HG03354 (cell line): ENCODE results near the gene SLC39A9.
"Not testable (repeated sequence)": the region's sequence is repeated elsewhere in the genome, so short reads cannot be mapped to it uniquely, and the experiment has no call there.

ENCODE experiments used
- ATAC-seq: cut with Tn5 transposase; IDR thresholded peaks from one replicate; pipeline ENCODE4 v1.9.1; 2021; ENCODE audit warnings: mild to moderate bottlenecking; ENCODE audit not compliant: unreplicated experiment, poor library complexity, severe bottlenecking

Gene SLC39A9

DNA sequence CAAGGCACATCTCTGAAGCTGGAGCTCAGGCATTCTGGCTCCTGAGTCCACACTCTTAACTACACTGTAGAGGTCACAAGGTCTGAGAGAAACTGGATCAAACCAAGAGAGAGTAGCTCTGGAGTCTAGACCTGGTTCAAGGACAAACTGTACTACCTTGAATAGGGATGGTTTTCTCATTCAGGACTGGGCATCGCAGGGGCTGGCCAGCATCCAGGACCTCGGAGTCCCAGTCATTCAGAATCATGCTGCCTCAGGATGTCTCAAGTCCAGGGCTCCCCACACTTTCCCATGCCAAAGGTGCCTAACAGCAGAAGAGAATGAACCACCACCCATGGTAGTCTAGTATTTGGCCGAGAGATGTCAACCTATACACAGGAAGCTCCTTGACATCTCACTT, 72.9 kb downstream of the SLC39A9 start:
- no peak for ATAC-seq

DNA sequence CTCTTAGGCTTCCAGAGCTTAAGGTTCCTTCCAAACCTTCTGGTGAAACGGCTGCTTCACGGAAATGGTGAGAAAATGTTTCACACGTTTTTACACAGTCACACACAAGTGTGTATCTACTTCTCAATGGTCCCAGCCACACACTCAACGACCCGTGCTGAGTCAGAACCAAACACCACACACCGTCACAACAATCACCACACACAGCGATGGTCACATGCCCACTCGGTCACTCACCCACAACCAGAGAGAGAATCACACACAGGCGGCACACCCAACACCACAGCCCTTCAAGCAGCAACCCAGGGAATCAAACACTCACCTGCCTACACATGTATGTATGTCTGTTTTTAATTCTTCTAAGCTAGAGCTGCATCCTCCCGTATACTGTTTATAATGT, 73.4 kb downstream of the SLC39A9 start:
- ATAC-seq, result no peak

DNA sequence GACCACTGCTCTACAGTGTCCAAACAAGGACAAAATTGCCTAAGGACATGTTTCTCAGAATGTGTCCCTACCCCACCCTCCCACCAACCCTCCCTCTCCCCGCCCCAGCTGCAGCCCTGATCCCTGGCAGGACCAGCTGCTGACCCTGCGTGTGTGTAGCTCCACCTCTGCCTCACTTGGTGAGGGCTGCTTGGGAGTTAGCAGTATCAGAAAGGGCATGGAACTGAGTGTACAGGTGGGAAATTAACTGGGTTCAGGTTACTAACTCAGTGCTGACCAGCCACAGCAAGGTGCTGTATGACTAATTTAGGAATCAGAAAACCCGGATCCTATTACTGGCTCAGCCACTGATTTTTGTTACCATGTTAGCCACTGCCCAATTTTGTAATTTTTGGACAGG, 74.8 kb downstream of the SLC39A9 start:
- ATAC-seq, result no peak

- no peak for ATAC-seq
These were observed 75.5 kb downstream of the SLC39A9 start for GRCh38 chr14:69473946-69474345.

DNA sequence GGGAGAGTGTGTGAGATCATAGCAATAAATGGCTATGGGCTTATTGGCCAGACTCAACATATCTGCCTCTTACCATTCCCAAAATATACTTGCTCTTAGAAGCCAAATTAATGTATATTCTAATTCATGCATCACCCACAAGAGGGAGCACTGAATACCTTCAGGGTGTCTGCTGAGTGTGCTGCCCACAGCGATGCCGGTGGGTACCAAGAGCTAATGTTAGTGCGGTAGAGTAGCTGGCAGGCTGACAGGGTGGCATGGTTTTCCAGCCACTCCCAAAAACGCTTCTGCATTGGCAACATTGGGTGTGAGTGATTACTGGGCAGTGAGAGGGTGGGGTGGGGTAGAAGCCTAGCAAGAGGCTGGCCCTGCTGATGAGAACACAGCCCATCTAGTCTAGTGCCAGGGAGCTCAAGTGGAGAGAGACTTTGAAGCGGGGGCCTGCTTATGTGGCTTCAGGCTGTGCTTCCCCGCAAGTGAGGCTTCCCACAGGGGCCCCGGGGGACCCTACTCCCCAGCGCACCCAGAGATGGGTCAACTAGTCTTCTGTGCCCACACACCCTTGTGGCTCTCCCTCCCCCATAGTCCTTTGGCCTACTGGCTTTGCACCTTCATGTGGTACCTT, 76.8 kb downstream of the SLC39A9 start:
- no peak for ATAC-seq

GRCh38 chr14:69476824-69477450, 78.4 kb downstream of the SLC39A9 start:
- ATAC-seq, result not testable (repeated sequence)

DNA sequence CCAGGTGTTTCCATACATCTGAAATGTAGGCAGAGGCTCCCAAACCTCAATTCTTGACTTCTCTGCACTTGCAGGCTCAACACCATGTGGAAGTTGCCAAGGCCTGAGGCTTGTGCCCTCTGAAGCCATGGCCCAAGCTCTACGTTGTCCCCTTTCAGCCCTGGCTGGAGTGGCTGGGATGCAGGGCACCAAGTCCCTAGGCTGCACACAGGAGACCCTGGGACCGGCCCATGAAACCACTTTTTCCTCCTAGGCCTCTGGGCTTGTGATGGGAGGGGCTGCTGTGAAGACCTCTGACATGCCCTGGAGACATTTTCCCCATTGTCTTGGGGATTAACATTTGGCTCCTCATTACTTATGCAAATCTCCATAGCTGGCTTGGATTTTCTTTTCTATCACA, 79.6 kb downstream of the SLC39A9 start:
- not testable (repeated sequence) for ATAC-seq

DNA sequence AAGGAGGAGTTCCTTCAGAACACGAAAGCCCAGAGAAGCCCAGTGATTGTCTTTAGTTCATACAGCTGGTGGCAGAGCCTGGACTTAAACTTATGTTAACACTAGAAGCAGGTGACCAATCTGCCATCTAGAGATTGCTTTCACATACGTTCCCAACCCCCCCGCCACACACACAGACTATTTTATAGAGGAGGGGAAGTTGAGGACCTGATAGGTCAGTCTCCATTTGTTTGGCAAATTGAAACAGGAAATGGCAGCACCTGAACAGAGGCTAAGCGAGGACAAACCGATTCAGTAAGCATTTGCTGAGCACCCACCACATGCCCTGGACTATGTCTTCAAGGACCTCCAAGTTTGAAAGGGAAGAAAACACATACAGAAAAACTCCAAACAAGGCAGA, 81.2 kb downstream of the SLC39A9 start:
- no peak for ATAC-seq

- no peak for ATAC-seq
These were observed 81.6 kb downstream of the SLC39A9 start for GRCh38 chr14:69480136-69480535.

GRCh38 chr14:69481815-69482568, 83.5 kb downstream of the SLC39A9 start:
- ATAC-seq, result peak; percentile 96

- no peak for ATAC-seq
These were observed 85.4 kb downstream of the SLC39A9 start for GRCh38 chr14:69483765-69484443.

DNA sequence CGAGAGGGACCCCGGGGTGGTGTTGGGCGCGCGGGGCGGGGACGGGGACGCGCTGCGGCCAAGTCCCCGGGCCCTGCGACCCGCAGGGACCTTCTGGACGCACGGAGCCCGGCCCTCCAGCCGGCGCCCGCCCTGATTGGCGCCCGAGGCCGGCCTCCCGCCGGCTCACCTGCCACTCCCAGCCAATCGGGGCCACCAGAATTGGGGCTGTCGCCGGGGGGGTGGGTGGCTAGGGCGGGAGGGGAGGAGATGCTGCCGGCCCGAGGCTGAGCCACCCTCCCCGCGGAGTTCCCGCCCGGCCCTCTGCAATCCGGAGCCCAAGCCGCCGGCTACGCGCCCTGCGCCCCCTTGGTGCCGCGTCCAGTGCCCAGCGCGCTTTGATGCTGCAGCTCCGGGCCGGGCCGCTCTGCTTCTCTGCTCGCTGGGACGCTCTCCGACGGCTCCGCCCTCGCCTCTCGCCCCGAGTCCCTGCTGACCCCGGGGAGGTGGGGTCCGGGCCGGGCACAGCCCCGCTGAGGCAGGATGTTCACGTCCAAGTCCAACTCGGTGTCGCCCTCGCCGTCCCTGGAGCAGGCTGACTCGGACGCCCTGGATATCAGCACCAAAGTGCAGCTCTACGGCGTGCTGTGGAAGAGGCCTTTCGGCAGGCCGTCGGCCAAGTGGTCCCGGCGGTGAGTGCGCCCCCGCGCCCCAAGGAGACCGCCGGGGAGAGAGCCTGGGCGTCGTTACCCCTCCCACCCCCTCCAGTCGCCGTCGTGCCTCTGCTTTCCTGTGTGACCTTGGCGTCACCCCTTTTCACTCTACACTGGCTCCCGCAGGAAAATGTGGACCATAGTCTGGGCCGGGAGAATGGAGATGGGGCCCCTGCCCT, 86.2 kb downstream of the SLC39A9 start, which contains the start of gene PLEKHD1:
Gene PLEKHD1 (plus strand): TSS at position 285 of the 871 bp plus-strand sequence. CDS start 238 bp downstream, at position 523.
- no peak for ATAC-seq

DNA sequence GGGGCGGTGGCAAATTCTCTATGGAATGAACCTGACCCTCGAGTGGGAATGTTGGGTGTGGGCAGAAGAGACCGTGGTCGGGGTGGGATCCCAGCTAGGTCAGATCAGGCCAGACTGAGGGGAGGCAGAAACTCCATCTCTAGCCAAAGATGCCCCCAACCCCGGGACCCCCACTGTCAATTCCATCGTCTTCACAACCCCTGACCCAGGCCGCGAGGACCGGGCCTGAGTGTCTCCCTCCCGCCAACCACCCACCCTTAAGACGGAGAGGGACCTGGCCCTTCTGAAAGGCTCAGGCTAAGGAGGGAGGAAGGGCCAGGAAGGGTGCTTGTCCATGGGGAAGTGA, 86.8 kb downstream of the SLC39A9 start:
- no peak for ATAC-seq

- no peak for ATAC-seq
These were observed 87.2 kb downstream of the SLC39A9 start for GRCh38 chr14:69485701-69486100.

DNA sequence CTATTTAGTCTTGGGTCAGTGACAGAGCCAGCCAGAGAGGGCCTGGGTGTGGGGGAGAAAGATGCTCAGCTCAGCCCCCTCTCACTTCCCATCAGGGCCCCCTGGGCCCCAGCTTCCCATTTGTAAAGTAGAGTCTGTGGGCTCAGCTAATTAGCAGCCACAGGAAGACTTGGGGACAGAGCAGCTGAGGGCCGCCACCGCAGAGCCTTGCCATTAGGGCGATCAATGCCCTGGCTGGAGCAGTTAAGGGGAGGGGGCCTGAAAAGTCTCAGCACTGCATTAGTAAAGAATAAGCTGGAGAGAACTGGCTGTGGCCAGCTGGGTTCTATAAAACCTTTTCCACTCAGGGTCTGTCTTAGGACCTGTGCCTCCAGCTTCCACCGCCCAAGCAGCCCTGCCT, 88.7 kb downstream of the SLC39A9 start:
- no peak for ATAC-seq

DNA sequence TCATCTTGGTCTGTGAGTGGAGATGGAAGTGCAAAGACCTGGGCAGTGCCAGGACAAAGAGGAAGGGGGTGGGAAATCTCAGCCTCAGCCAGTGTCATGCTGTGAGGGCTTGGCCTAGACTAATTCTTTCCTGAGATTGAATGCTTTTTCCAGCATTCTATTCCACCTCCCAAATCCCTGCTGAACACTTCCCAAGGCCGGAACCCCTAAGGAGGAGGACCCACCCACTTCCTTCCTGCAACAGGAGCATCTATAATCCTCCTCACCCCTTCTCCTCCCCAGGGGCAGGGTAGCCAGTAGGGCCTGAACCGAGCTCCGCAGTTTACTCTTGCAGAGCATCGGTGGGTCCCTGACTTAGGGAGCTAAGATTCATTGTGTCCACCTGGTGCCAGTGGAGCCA, 89.3 kb downstream of the SLC39A9 start:
- ATAC-seq, result no peak

- no peak for ATAC-seq
These were observed 91.0 kb downstream of the SLC39A9 start for GRCh38 chr14:69489495-69489894.

DNA sequence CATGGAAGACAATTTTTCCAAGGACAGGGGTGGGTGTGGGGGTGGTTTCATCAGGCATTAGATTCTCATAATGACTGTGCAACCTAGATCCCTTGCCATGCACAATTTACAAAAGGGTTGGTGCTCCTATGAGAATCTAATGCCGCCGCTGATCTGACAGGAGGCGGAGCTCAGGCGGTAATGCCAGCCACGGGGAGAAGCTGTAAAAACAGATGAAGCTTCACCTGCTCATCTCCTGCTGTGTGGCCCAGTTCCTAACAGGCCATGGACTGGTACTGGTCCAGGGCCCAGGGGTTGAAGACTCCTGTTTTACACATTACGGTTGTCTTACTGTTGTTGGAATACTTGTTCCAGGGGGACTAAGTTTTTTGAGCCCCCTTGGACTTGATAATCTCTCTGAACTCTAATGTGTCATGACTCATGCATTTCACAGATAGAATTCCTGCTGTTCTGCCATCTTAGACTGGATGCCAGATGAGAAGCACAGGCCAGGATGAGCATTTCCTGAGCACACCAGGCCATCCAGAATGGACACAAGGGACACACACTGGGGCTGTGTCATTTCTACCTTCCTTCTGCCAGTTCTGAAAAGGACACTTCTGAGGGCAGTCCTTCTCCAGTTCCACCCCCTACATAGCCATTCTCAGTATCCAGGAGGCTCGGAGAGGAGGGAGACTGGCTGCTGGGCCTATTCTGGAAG, 91.9 kb downstream of the SLC39A9 start:
- no peak for ATAC-seq

- ATAC-seq, result no peak
These were observed 92.7 kb downstream of the SLC39A9 start for GRCh38 chr14:69491193-69491592.
